ENCODE measurements around the gene UBXN6. TPM values are rescaled to one million over a fixed set of nuclear protein-coding genes. Genes with fewer than 3 reads are reported as not detected.
A peak's percentile ranks its signal among the peaks of the same experiment; 100 is the strongest.

UBXN6 gene
- 40.9 and 62.4 TPM in 2 replicates for total RNA-seq

- H3K4me3 ChIP-seq (ENCODE audit: low read depth, low read length): peak within 1 kb of the TSS; percentile 94
- peak; percentile 73 for DNase-seq (ENCODE audit: low read depth)
- TF ChIP-seq, protein P1, sequence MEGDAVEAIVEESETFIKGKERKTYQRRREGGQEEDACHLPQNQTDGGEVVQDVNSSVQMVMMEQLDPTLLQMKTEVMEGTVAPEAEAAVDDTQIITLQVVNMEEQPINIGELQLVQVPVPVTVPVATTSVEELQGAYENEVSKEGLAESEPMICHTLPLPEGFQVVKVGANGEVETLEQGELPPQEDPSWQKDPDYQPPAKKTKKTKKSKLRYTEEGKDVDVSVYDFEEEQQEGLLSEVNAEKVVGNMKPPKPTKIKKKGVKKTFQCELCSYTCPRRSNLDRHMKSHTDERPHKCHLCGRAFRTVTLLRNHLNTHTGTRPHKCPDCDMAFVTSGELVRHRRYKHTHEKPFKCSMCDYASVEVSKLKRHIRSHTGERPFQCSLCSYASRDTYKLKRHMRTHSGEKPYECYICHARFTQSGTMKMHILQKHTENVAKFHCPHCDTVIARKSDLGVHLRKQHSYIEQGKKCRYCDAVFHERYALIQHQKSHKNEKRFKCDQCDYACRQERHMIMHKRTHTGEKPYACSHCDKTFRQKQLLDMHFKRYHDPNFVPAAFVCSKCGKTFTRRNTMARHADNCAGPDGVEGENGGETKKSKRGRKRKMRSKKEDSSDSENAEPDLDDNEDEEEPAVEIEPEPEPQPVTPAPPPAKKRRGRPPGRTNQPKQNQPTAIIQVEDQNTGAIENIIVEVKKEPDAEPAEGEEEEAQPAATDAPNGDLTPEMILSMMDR (conservative IDR thresholded peaks at IDR 0.05; ENCODE audit: low read depth, low read length): no peak
Measured at GRCh38 chr19:4457654-4458395, at the start of gene UBXN6. TSS of gene UBXN6 (minus strand) at chr19:4457794. CDS start at chr19:4457697, 97 bp downstream.

DNA sequence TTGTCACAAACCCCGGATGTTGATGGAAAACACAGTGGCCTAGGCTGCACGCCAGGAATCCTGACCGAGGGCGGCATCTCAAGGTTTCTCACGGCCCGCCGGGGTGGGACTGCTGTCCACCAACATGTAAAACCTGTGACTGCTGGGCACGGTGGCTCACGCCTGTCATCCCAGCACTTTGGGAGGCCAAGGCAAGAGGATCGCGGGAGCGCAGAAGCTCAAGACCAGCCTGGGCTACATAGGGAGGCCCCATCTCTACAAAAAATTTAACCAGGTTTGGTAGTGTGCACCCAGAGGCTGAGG lies 49.5 kb upstream of the UBXN6 start:
- no peak for DNase-seq (ENCODE audit: low read depth)
- TF ChIP-seq, protein P1 (conservative IDR thresholded peaks at IDR 0.05; ENCODE audit: low read depth, low read length): no peak
- H3K4me3 ChIP-seq (ENCODE audit: low read depth, low read length): no peak overlapping the region

DNA sequence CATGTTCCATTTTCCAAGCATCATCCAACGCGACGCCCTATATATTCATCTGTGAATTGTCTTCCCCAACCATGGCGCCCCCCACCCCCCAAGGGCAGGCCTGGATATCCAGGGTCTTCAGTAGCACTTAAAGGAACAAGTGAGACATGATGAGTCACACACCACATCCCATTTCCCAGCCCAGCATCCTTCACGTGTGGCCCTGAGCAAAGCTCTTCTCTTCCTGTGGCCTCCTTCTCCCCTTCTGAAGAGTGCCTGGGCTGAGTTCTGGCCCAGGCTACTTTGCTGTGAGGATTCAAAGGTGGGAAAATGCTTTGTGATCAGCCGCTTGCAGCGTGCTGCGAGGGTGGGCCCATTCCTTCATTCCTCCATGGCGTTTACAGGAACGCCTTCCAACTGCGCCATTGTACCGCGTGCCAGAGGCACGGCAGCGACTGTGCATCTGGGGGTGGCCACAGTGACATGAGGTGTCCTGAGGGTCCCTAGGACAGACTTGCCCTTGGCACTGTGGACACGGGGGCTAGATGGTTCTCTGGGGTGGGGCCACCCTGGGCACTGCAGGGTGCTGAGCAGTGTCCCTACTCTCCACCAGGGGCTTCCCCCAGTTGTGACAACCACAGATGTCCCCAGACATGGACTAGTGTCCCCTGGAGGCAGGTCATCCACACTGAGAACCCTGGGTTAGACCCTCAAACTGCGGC lies 49.0 kb upstream of the UBXN6 start:
- no peak overlapping the region for H3K4me3 ChIP-seq (ENCODE audit: low read depth, low read length)
- TF ChIP-seq, protein P1 (conservative IDR thresholded peaks at IDR 0.05; ENCODE audit: low read depth, low read length): no peak
- no peak for DNase-seq (ENCODE audit: low read depth)

- no peak overlapping the region for H3K4me3 ChIP-seq (ENCODE audit: low read depth, low read length)
- no peak for DNase-seq (ENCODE audit: low read depth)
- TF ChIP-seq, protein P1 (conservative IDR thresholded peaks at IDR 0.05; ENCODE audit: low read depth, low read length): no peak
Measured at GRCh38 chr19:4505570-4506448, 48.2 kb upstream of the UBXN6 start.

- TF ChIP-seq, protein P1 (conservative IDR thresholded peaks at IDR 0.05; ENCODE audit: low read depth, low read length): no peak
- H3K4me3 ChIP-seq (ENCODE audit: low read depth, low read length): no peak overlapping the region
- no peak for DNase-seq (ENCODE audit: low read depth)
Measured at GRCh38 chr19:4504891-4505569, 47.4 kb upstream of the UBXN6 start.

GRCh38 chr19:4504297-4504701 lies 46.7 kb upstream of the UBXN6 start:
- H3K4me3 ChIP-seq (ENCODE audit: low read depth, low read length): no peak overlapping the region
- DNase-seq (ENCODE audit: low read depth): no peak
- TF ChIP-seq, protein P1 (conservative IDR thresholded peaks at IDR 0.05; ENCODE audit: low read depth, low read length): no peak
